HCT116 (cell line): ENCODE measurements around the gene ETS1. TPM values are rescaled to one million over a fixed set of nuclear protein-coding genes. Genes with fewer than 3 reads are reported as not detected.

Source experiments
- ATAC-seq: fragments of 200-7000 bp; cut with Tn5 transposase; 2 replicates; pipeline ENCODE4 v1.9.1; 2020; ENCODE audit warnings: mild to moderate bottlenecking, moderate library complexity
- BruUV-seq: library from RNA; stranded (reverse); fragments of 400-500 nt; replicated peaks from 2 replicates; lab custom pipeline; 2021; lab: Mats Ljungman, UMichigan
- CTCF ChIA-PET: fragments of 300-600 bp; sonication (Branson Sonifier 250); formaldehyde crosslinking; loops from one replicate; lab custom pipeline; 2021; ENCODE audit warnings: antibody characterized with exemption; lab: Charles Lee
- POLR2A ChIA-PET: fragments of 300-600, 350-600 bp; sonication (Branson Sonifier 250); formaldehyde crosslinking; loops from one replicate; lab custom pipeline; 2021; ENCODE audit warnings: antibody characterized with exemption; lab: Charles Lee
- RAD21 ChIA-PET, 2 experiments: fragments of 300-600 bp; sonication (Branson Sonifier 250); formaldehyde crosslinking; loops; one replicate each; lab custom pipeline; 2023; ENCODE audit warnings: low total read pairs in 2 of 2; ENCODE audit not compliant: uncharacterized antibody in 2 of 2, unreplicated experiment in 2 of 2, low non-redundant PET in 1 of 2; lab: Charles Lee
- DNase-seq: peaks from one replicate; pipeline ENCODE4 v3.0.0-alpha.2; 2010; ENCODE audit warnings: low read depth, low spot score
- H2AFZ ChIP-seq: fragments of 200-600 bp; shearing (Covaris generic), sonication (generic); 2 replicates; pipeline ENCODE4 v1.6.1; 2017; ENCODE audit warnings: low read depth, mixed run types, mixed read lengths, antibody characterized with exemption, low read length; ENCODE audit not compliant: poor library complexity, severe bottlenecking
- H3K27ac ChIP-seq: 2 replicates; pipeline ENCODE4 v1.5.1; 2012; ENCODE audit warnings: low read depth, low read length
- H3K27me3 ChIP-seq: fragments of 200-600 bp; sonication (generic); 2 replicates; pipeline ENCODE4 v1.6.1; 2016; ENCODE audit warnings: mixed run types, low read length, mixed read lengths; ENCODE audit not compliant: insufficient read depth
- H3K36me3 ChIP-seq, 2 experiments: fragments of 200-500 bp in 1 of 2; fragments of 200-600 bp in 1 of 2; sonication (Bioruptor generic) in 1 of 2; sonication (generic) in 1 of 2; 2 replicates each; pipeline versions ENCODE4 v1.5.1 to v1.6.1; 2014 to 2016; ENCODE audit warnings: low read length in 2 of 2, inconsistent platforms in 1 of 2, mixed read lengths in 1 of 2, mixed run types in 1 of 2; ENCODE audit not compliant: insufficient read depth in 2 of 2, control insufficient read depth in 1 of 2
- H3K4me1 ChIP-seq, 2 experiments: fragments of 200-600 bp in 1 of 2; sonication (generic) in 1 of 2; 2 replicates each; pipeline versions ENCODE4 v1.5.1 to v1.6.1; 2012 to 2017; ENCODE audit warnings: low read length in 2 of 2, inconsistent platforms in 1 of 2, mild to moderate bottlenecking in 1 of 2, mixed read lengths in 1 of 2, mixed run types in 1 of 2, moderate library complexity in 1 of 2; ENCODE audit not compliant: insufficient read depth in 2 of 2, control insufficient read depth in 1 of 2
- H3K4me2 ChIP-seq: fragments of 200-600 bp; sonication (generic); 2 replicates; pipeline ENCODE4 v1.6.1; 2017; ENCODE audit warnings: mixed run types, low read length, mixed read lengths
- H3K4me3 ChIP-seq, 2 experiments: fragments of 200-600 bp in 1 of 2; sonication (generic) in 1 of 2; replicated peaks in 1 of 2; 2 replicates each; pipeline ENCODE4 v1.5.1; 2011 to 2016; ENCODE audit warnings: low read length in 2 of 2, control low read depth in 1 of 2, low read depth in 1 of 2, mild to moderate bottlenecking in 1 of 2, mixed read lengths in 1 of 2, mixed run types in 1 of 2
- H3K79me2 ChIP-seq: fragments of 200-600 bp; sonication (generic); 2 replicates; pipeline ENCODE4 v1.6.1; 2017; ENCODE audit warnings: mild to moderate bottlenecking, mixed run types, low read length, moderate library complexity, mixed read lengths; ENCODE audit not compliant: insufficient read depth
- H3K9ac ChIP-seq: fragments of 200-600 bp; sonication (generic); 2 replicates; pipeline ENCODE4 v1.6.1; 2016; ENCODE audit warnings: low read length, mixed read lengths
- H3K9me2 ChIP-seq: fragments of 200-600 bp; sonication (generic), shearing (Covaris generic); 2 replicates; pipeline ENCODE4 v1.6.1; 2017; ENCODE audit warnings: mixed run types, mild to moderate bottlenecking, moderate library complexity; ENCODE audit not compliant: insufficient read depth
- H3K9me3 ChIP-seq, 2 experiments: fragments of 200-500 bp in 1 of 2; fragments of 200-600 bp in 1 of 2; sonication (Bioruptor generic) in 1 of 2; sonication (generic) in 1 of 2; 2 replicates each; pipeline ENCODE4 v1.6.1; 2014 to 2017; ENCODE audit warnings: low read length in 2 of 2, mixed read lengths in 2 of 2, inconsistent platforms in 1 of 2, low read depth in 1 of 2, mild to moderate bottlenecking in 1 of 2, mixed run types in 1 of 2, moderate library complexity in 1 of 2; ENCODE audit not compliant: control insufficient read depth in 1 of 2, insufficient read depth in 1 of 2
- H4K20me1 ChIP-seq: fragments of 200-600 bp; sonication (generic), shearing (Covaris generic); 2 replicates; pipeline ENCODE4 v1.6.1; 2017; ENCODE audit warnings: mixed run types, mild to moderate bottlenecking, moderate library complexity; ENCODE audit not compliant: insufficient read depth
- CBX3 ChIP-seq: IDR thresholded peaks from 2 replicates; pipeline ENCODE4 v1.6.1; 2012; ENCODE audit warnings: low read depth
- CEBPB ChIP-seq: IDR thresholded peaks from 2 replicates; pipeline ENCODE4 v1.6.1; 2012; ENCODE audit warnings: low read depth
- ELF1 ChIP-seq: IDR thresholded peaks from 2 replicates; pipeline ENCODE4 v1.6.1; 2012; ENCODE audit warnings: low read depth, borderline replicate concordance
- EZH2 ChIP-seq: fragments of 200-600 bp; sonication (generic); IDR thresholded peaks from 2 replicates; pipeline ENCODE4 v1.6.1; 2017; ENCODE audit warnings: antibody characterized with exemption, mixed run types
- EZH2phosphoT487 ChIP-seq: fragments of 200-600 bp; IDR thresholded peaks from 2 replicates; pipeline ENCODE4 v1.6.1; 2018; ENCODE audit warnings: antibody characterized with exemption, borderline replicate concordance
- FOSL1 ChIP-seq: IDR thresholded peaks from 2 replicates; pipeline ENCODE4 v1.6.1; 2012; ENCODE audit warnings: low read depth
- JUND ChIP-seq: IDR thresholded peaks from 2 replicates; pipeline ENCODE4 v1.6.1; 2012
- MAX ChIP-seq: IDR thresholded peaks from 2 replicates; pipeline ENCODE4 v1.6.1; 2012
- POLR2AphosphoS5 ChIP-seq: IDR thresholded peaks from 2 replicates; pipeline ENCODE4 v1.6.1; 2011; ENCODE audit warnings: mild to moderate bottlenecking, low read depth, low read length, moderate library complexity
- RAD21 ChIP-seq: IDR thresholded peaks from 2 replicates; pipeline ENCODE4 v1.6.1; 2012; ENCODE audit warnings: low read depth, mild to moderate bottlenecking
- REST ChIP-seq: IDR thresholded peaks from 2 replicates; pipeline ENCODE4 v1.6.1; 2012; ENCODE audit warnings: low read depth
- SRF ChIP-seq: IDR thresholded peaks from 2 replicates; pipeline ENCODE4 v1.6.1; 2012; ENCODE audit warnings: low read depth
- TCF7L2 ChIP-seq: IDR thresholded peaks from 2 replicates; pipeline ENCODE4 v1.7.0; 2011; ENCODE audit warnings: borderline replicate concordance, inconsistent platforms; ENCODE audit not compliant: insufficient read depth, insufficient read length; ENCODE audit errors: extremely low read depth
- YY1 ChIP-seq: IDR thresholded peaks from 2 replicates; pipeline ENCODE4 v1.6.1; 2011; ENCODE audit warnings: low read length, low read depth, moderate library complexity, mild to moderate bottlenecking; ENCODE audit not compliant: insufficient replicate concordance; ENCODE audit errors: extremely low read depth
- ZFX ChIP-seq: fragments of 450-650 bp; IDR thresholded peaks from 2 replicates; pipeline ENCODE4 v1.6.1; 2017
- ZNF274 ChIP-seq: fragments of 200-500 bp; sonication (Bioruptor generic); IDR thresholded peaks from 2 replicates; pipeline ENCODE4 v1.6.1; 2014; ENCODE audit warnings: mild to moderate bottlenecking, low read depth, low read length, inconsistent platforms
- intact Hi-C: fragments of 100-400 bp; cut with micrococcal nuclease; formaldehyde crosslinking; loops from 2 replicates; pipeline ENCODE4 v1.10.0; 2022
- total RNA-seq: library from RNA; stranded (reverse); gene quantifications from one replicate; pipeline ENCODE4 v1.2.1, GENCODE V29; 2021; ENCODE audit not compliant: unreplicated experiment
- TF ChIP-seq, protein P1 (sequence below): IDR thresholded peaks from 2 replicates; pipeline ENCODE4 v1.6.1; 2011; ENCODE audit warnings: mild to moderate bottlenecking, low read length, moderate library complexity; ENCODE audit not compliant: insufficient replicate concordance; ENCODE audit errors: extremely low read depth

Gene ETS1
- total RNA-seq, 1 experiment from 2014 or later = 9.2 TPM

DNA sequence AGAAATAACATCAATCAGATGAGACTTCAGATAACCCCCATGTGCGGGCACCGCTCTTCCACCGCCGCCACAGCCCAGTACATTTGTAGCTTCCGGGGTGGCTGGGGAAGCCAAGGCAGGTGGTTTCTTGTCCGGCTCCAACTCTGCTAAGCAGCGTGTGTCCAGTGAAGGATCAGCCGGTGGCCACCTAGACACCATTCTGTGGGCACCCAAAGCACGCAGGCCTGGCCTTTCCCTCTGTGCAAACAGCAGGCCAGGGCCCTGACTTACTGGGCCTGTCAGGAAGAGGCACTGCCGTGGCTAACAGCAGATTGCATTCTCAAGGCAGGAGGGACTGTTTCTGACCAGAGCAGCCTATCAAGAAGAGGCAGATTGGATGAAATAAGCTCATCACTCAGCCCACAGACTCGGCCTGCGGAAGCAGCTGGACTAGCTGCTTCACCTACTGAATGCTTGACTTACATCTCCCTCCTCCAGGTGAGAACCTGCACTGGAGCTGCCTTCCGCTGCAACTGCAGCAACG is 74.8 kb downstream of the ETS1 start (continued):
- TF ChIP-seq, protein P1, sequence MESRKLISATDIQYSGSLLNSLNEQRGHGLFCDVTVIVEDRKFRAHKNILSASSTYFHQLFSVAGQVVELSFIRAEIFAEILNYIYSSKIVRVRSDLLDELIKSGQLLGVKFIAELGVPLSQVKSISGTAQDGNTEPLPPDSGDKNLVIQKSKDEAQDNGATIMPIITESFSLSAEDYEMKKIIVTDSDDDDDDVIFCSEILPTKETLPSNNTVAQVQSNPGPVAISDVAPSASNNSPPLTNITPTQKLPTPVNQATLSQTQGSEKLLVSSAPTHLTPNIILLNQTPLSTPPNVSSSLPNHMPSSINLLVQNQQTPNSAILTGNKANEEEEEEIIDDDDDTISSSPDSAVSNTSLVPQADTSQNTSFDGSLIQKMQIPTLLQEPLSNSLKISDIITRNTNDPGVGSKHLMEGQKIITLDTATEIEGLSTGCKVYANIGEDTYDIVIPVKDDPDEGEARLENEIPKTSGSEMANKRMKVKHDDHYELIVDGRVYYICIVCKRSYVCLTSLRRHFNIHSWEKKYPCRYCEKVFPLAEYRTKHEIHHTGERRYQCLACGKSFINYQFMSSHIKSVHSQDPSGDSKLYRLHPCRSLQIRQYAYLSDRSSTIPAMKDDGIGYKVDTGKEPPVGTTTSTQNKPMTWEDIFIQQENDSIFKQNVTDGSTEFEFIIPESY = no peak
- no peak for TF ChIP-seq JUND
- no peak for TF ChIP-seq TCF7L2

DNA sequence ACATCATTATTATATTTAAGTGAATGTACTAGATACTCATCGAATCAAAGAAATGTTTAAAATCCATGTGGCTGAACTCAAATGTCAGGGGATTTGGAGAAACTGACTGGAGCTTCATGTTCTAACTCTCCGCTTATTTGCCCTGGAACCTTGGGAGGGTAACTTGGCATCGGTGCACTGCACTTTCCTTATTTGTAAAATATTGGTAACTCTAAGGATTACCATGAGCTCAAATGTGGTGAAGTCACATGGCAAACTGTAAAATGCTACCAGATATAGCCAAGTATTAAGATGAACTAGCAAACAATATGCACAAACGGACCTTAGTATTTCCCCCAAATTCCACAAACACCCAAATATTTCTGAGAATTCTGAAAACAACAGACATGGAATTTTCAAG is 75.6 kb downstream of the ETS1 start:
- peaks cover 3 to 30% of the 10 kb centered on the region in 2 experiments; a peak in 3 of 4 replicates for H3K4me1 ChIP-seq
- POLR2A ChIA-PET = interaction anchor here (1.1 kb wide), 1 partner anchor 63 kb away, joined by 4 read pairs; no protein-coding TSS in a partner anchor
- intact Hi-C loops = no loop called here

More for the DNA sequence above, 75.6 kb downstream of the ETS1 start:
- no TSS peak for BruUV-seq
- H3K9ac ChIP-seq = no peak overlapping the region
- H3K79me2 ChIP-seq = no peaks in the 10 kb centered on the region; the same call in 1 of the 2 replicates
- H2AFZ ChIP-seq = no peak overlapping the region
- ATAC-seq (no peak), DNase-seq (no peak)
- H3K4me2 ChIP-seq = no peak overlapping the region
- no peaks in the 10 kb centered on the region for H4K20me1 ChIP-seq
- H3K36me3 ChIP-seq = no peaks in the 10 kb centered on the region
- no peaks in the 10 kb centered on the region for H3K9me3 ChIP-seq
- no peaks in the 10 kb centered on the region for H3K27me3 ChIP-seq
- ChIA-PET CTCF (no interaction called here), RAD21 (no interaction called here)
- no peak overlapping the region for H3K4me3 ChIP-seq
- no peaks in the 10 kb centered on the region for H3K9me2 ChIP-seq
- TF ChIP-seq CEBPB (no peak), SRF (no peak), ELF1 (no peak), MAX (no peak), RAD21 (no peak), EZH2 (no peak), CBX3 (no peak), ZNF274 (no peak), EZH2phosphoT487 (no peak), JUND (no peak), POLR2AphosphoS5 (no peak), TCF7L2 (no peak), FOSL1 (no peak), REST (no peak), YY1 (no peak), ZFX (no peak)
- H3K27ac ChIP-seq = no peak overlapping the region
